K562 (cell line): Measurements from ENCODE around the gene PRKCE. TPM values are rescaled to one million over a fixed set of nuclear protein-coding genes. Genes with fewer than 3 reads are reported as not detected.

Source experiments
- ATAC-seq: fragments of 200-7000 bp; cut with Tn5 transposase; 3 replicates; pipeline ENCODE4 v1.9.1; 2020; ENCODE audit warnings: moderate library complexity
- BruUV-seq: library from RNA; stranded (reverse); fragments of 400-500 nt; replicated peaks from 2 replicates; lab custom pipeline; 2021; lab: Mats Ljungman, UMichigan
- CTCF ChIA-PET: fragments of 300-600 bp; formaldehyde crosslinking; extraction: SDS; loops from one replicate; lab custom pipeline; 2021; ENCODE audit warnings: low intra/inter-chr PET ratio; lab: Yijun Ruan, JAX
- POLR2A ChIA-PET: fragments of 300-600, 350-650 bp; sonication (Branson Sonifier 250); formaldehyde crosslinking; extraction: SDS; loops from one replicate; lab custom pipeline; 2021; ENCODE audit warnings: antibody characterized with exemption, inconsistent platforms; lab: Yijun Ruan, JAX
- DNase-seq, 4 experiments: peaks; one replicate each; pipeline versions ENCODE4 v3.0.0 to v3.0.0-alpha.2; 2011 to 2018; ENCODE audit warnings: low spot score in 3 of 4, mixed read lengths in 3 of 4; ENCODE audit errors: extremely low read depth in 1 of 4
- FAIRE-seq: peaks from 2 replicates; lab custom pipeline; 2011; peaks lifted over from hg19 to GRCh38; lab: Jason Lieb, UNC
- H2AFZ ChIP-seq: 2 replicates; pipeline ENCODE4 v1.6.0; 2011; ENCODE audit warnings: low read depth, low read length, control low read depth, inconsistent platforms
- H3K27ac ChIP-seq: fragments of 200-600 bp; 3 replicates; pipeline ENCODE4 v1.8.0; 2011; ENCODE audit warnings: low read depth, mild to moderate bottlenecking, control low read depth, inconsistent platforms, low read length, moderate library complexity, mixed read lengths; ENCODE audit errors: extremely low read depth
- H3K27me3 ChIP-seq, 2 experiments: fragments of 300-600 bp in 1 of 2; 2 replicates in 1 of 2; 3 replicates in 1 of 2; pipeline versions ENCODE4 v1.6.0 to v1.8.0; 2011; ENCODE audit warnings: inconsistent platforms in 2 of 2, low read length in 2 of 2, mild to moderate bottlenecking in 1 of 2, mixed read lengths in 1 of 2, moderate library complexity in 1 of 2; ENCODE audit not compliant: control insufficient read depth in 2 of 2, insufficient read depth in 2 of 2
- H3K36me3 ChIP-seq: fragments of 300-600 bp; 3 replicates; pipeline ENCODE4 v1.8.0; 2011; ENCODE audit warnings: mild to moderate bottlenecking, low read length, inconsistent platforms; ENCODE audit not compliant: control insufficient read depth, insufficient read depth
- H3K4me1 ChIP-seq, 2 experiments: fragments of 200-600 bp in 1 of 2; replicated peaks in 1 of 2; 2 replicates in 1 of 2; 3 replicates in 1 of 2; pipeline versions ENCODE4 v1.5.1 to v1.8.0; 2011; ENCODE audit warnings: inconsistent platforms in 2 of 2, low read length in 2 of 2, mild to moderate bottlenecking in 1 of 2, mixed read lengths in 1 of 2, moderate library complexity in 1 of 2; ENCODE audit not compliant: control insufficient read depth in 2 of 2, insufficient read depth in 2 of 2
- H3K4me2 ChIP-seq: 2 replicates; pipeline ENCODE4 v1.6.1; 2011; ENCODE audit warnings: low read length, control low read depth, inconsistent platforms, mixed read lengths; ENCODE audit not compliant: insufficient read depth
- H3K4me3 ChIP-seq: fragments of 200-600 bp; sonication (generic), shearing (Covaris generic); 2 replicates; pipeline ENCODE4 v1.5.1; 2016; ENCODE audit warnings: control low read depth, inconsistent platforms
- H3K79me2 ChIP-seq: fragments of 200-600 bp; 3 replicates; pipeline ENCODE4 v1.8.0; 2011; ENCODE audit warnings: low read length, inconsistent platforms; ENCODE audit not compliant: control insufficient read depth, insufficient read depth
- H3K9ac ChIP-seq, 2 experiments: 2 replicates each; pipeline versions ENCODE4 v1.6.0 to v1.6.1; 2011; ENCODE audit warnings: low read depth in 2 of 2, low read length in 2 of 2, control low read depth in 1 of 2, inconsistent platforms in 1 of 2, mild to moderate bottlenecking in 1 of 2, mixed read lengths in 1 of 2; ENCODE audit not compliant: insufficient read depth in 1 of 2
- H3K9me1 ChIP-seq: one replicate; pipeline ENCODE4 v1.6.0; 2011; ENCODE audit warnings: inconsistent platforms, mild to moderate bottlenecking, low read length, moderate library complexity; ENCODE audit not compliant: control insufficient read depth, insufficient read depth
- H3K9me3 ChIP-seq: replicated peaks from 2 replicates; pipeline ENCODE4 v1.5.1; 2011; ENCODE audit warnings: low read depth, low read length, inconsistent platforms; ENCODE audit not compliant: control insufficient read depth, insufficient read depth
- H4K20me1 ChIP-seq: replicated peaks from 2 replicates; pipeline ENCODE4 v1.6.1; 2011; ENCODE audit warnings: low read length, inconsistent platforms, mixed read lengths; ENCODE audit not compliant: control insufficient read depth, insufficient read depth
- BCLAF1 ChIP-seq, 2 experiments: fragments of 450-650 bp in 1 of 2; IDR thresholded peaks; 2 replicates each; pipeline ENCODE4 v1.6.1; 2011 to 2017; ENCODE audit warnings: low read depth in 2 of 2, antibody characterized with exemption in 1 of 2, borderline replicate concordance in 1 of 2, low read length in 1 of 2, mild to moderate bottlenecking in 1 of 2, mixed read lengths in 1 of 2; ENCODE audit not compliant: control insufficient read depth in 1 of 2
- CGGBP1 ChIP-seq: fragments of 250-450 bp; sonication (Bioruptor Pico); IDR thresholded peaks from 2 replicates; pipeline ENCODE4 v1.9.0; 2021; ENCODE audit warnings: mild to moderate bottlenecking
- FOXO4 ChIP-seq: fragments of 450-650 bp; formaldehyde crosslinking; IDR thresholded peaks from 2 replicates; pipeline ENCODE4 v1.4.0; 2020; ENCODE audit warnings: mild to moderate bottlenecking, moderate library complexity
- GATA2 ChIP-seq: sonication (generic); formaldehyde crosslinking; IDR thresholded peaks from 2 replicates; pipeline ENCODE4 v1.4.0; 2020; ENCODE audit warnings: mild to moderate bottlenecking, missing genetic modification reagents
- PRPF4 ChIP-seq: fragments of 200-400 bp; formaldehyde crosslinking; IDR thresholded peaks from one replicate; pipeline ENCODE4 v1.6.1; 2017; ENCODE audit warnings: low read length, low read depth, mild to moderate bottlenecking; ENCODE audit not compliant: insufficient read depth, poor library complexity, severe bottlenecking
- SNRNP70 ChIP-seq: fragments of 200-400 bp; formaldehyde crosslinking; optimal IDR thresholded peaks from 2 replicates; pipeline ENCODE3; 2017; ENCODE audit warnings: low read depth, low read length
- TFE3 ChIP-seq: fragments of 450-650 bp; formaldehyde crosslinking; IDR thresholded peaks from 2 replicates; pipeline ENCODE4 v1.4.0; 2020; ENCODE audit warnings: mild to moderate bottlenecking, mixed read lengths
- U2AF2 ChIP-seq: fragments of 200-400 bp; formaldehyde crosslinking; optimal IDR thresholded peaks from 2 replicates; pipeline ENCODE3; 2017; ENCODE audit warnings: low read depth, mild to moderate bottlenecking, low read length
- ZNF584 ChIP-seq: fragments of 200-800 bp; sonication (Bioruptor generic); IDR thresholded peaks from 2 replicates; pipeline ENCODE4 v1.6.1; 2016; ENCODE audit warnings: low read depth, mild to moderate bottlenecking, missing genetic modification characterization, missing compliant biosample characterization
- ZNF75A ChIP-seq: fragments of 450-650 bp; formaldehyde crosslinking; IDR thresholded peaks from 2 replicates; pipeline ENCODE4 v1.4.0; 2020; ENCODE audit warnings: mild to moderate bottlenecking
- WGBS: fragments of 100-300 bp; shearing (Covaris generic); methylation state at CpG from one replicate; pipeline ENCODE4 v1.1.6; 2016; ENCODE audit warnings: low coverage, mixed read lengths; ENCODE audit not compliant: insufficient coverage; ENCODE audit errors: missing lambda C conversion rate; 5-methylcytosine and 5-hydroxymethylcytosine counted together
- in situ Hi-C: fragments of 300-500 bp; cut with MboI; formaldehyde crosslinking; loops from 4 replicates; pipeline ENCODE4 v1.15.0; 2018; ENCODE audit warnings: inconsistent platforms, mixed read lengths
- intact Hi-C: fragments of 100-400 bp; cut with micrococcal nuclease; formaldehyde crosslinking; loops from 2 replicates; pipeline ENCODE4 v1.14.2; 2022
- polyA plus RNA-seq, 8 experiments: library from polyadenylated mRNA; depleted of rRNA in 4 of 8; stranded (reverse) in 5 of 8; unstranded in 3 of 8; fragments of >200 nt; fragmentation: Nextera tagmentation in 2 of 8; fragmentation: Illumina TruSeq in 1 of 8; extraction: Ambion mirVana in 2 of 8; extraction: Trizol in 1 of 8; gene quantifications; 2 replicates each; pipeline versions ENCODE4 v1.2.1 to v1.2.3, GENCODE V29; 2011 to 2014; ENCODE audit warnings: inconsistent platforms in 1 of 8, missing spikeins in 1 of 8
- total RNA-seq, 7 experiments: library from RNA; depleted of rRNA in 6 of 7; stranded (reverse); fragments of >200 nt in 6 of 7; fragmentation: Illumina TruSeq in 2 of 7; extraction: Trizol in 2 of 7; gene quantifications; 2 replicates each; pipeline versions ENCODE4 v1.2.1 to v1.2.3, GENCODE V29; 2011 to 2021; ENCODE audit warnings: low replicate concordance in 1 of 7
- TF ChIP-seq, protein P1 (sequence below): fragments of 450-650 bp; IDR thresholded peaks from 2 replicates; pipeline ENCODE4 v1.7.0; 2016; ENCODE audit warnings: borderline replicate concordance

PRKCE gene
- total and polyA plus RNA-seq, 9 of the 15 experiments (the other 6 are each of a cell fraction or from before 2014, with no cell fraction given) = 0.06 to 1.0 (median 0.22) TPM; not detected in 1

DNA sequence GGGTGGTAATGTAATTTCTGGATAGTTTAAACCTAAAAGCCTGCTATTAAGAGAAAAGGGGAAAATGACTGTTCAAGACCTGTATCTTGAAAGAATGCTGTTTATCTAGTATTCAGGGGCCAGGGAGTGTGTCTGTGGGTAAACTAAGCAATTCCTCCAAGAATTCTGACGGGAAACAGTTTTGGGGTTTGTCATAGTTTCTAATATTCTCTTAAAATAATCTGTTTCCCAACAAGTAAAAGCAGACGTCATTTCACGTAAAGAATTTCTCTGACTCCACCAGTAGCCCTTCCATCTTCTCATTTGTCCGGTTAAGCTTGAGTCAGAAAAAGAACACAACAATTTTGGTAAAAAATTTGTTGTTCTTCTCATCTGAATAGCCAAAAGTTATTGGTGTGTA lies 413.7 kb downstream of the PRKCE start:
- Histone ChIP-seq H3K9me1 (no peaks in the 10 kb centered on the region), H3K27me3 (peaks cover 0 to 9% of the 10 kb centered on the region in 2 experiments; a peak in 3 of 5 replicates), H3K36me3 (no peaks in the 10 kb centered on the region), H3K79me2 (no peaks in the 10 kb centered on the region), H3K4me1 (no peaks in the 10 kb centered on the region; a peak in 1 of 5 replicates), H3K27ac (no peak overlapping the region), H3K9me3 (no peaks in the 10 kb centered on the region), H3K4me3 (no peak overlapping the region), H2AFZ (no peak overlapping the region), H4K20me1 (no peaks in the 10 kb centered on the region), H3K4me2 (no peak overlapping the region), H3K9ac (no peak overlapping the region)
- in situ Hi-C loops = no loop called here
- ChIA-PET POLR2A (interaction anchor here (1.0 kb wide), 1 partner anchor 288 kb away, joined by 3 read pairs; no protein-coding TSS in a partner anchor), CTCF (no interaction called here)
- BruUV-seq = no TSS peak
- DNase-seq (no peak), FAIRE-seq (no peak), ATAC-seq (no peak)
- whole genome bisulfite sequencing = 10% methylated on average over 4 of the region's 4 CpGs
- intact Hi-C loops = no loop called here
- TF ChIP-seq ZNF75A (CRISPR knock-in tag) (no peak), SNRNP70 (no peak), PRPF4 (no peak), FOXO4 (CRISPR knock-in tag) (no peak), TFE3 (no peak), GATA2 (CRISPR knock-in tag) (no peak), ZNF584 (CRISPR knock-in tag) (no peak), BCLAF1 (IDR thresholded peaks at IDR 0.05; ENCODE audit: borderline replicate concordance in 1 of 2, control insufficient read depth in 1 of 2, low read depth in 2 of 2, low read length in 1 of 2) (no peak), U2AF2 (no peak), CGGBP1 (CRISPR knock-in tag) (no peak)
- TF ChIP-seq, protein P1, sequence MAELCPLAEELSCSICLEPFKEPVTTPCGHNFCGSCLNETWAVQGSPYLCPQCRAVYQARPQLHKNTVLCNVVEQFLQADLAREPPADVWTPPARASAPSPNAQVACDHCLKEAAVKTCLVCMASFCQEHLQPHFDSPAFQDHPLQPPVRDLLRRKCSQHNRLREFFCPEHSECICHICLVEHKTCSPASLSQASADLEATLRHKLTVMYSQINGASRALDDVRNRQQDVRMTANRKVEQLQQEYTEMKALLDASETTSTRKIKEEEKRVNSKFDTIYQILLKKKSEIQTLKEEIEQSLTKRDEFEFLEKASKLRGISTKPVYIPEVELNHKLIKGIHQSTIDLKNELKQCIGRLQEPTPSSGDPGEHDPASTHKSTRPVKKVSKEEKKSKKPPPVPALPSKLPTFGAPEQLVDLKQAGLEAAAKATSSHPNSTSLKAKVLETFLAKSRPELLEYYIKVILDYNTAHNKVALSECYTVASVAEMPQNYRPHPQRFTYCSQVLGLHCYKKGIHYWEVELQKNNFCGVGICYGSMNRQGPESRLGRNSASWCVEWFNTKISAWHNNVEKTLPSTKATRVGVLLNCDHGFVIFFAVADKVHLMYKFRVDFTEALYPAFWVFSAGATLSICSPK = no peak
